ENCODE data around the gene LAGE3.

The LAGE3 gene

DNA sequence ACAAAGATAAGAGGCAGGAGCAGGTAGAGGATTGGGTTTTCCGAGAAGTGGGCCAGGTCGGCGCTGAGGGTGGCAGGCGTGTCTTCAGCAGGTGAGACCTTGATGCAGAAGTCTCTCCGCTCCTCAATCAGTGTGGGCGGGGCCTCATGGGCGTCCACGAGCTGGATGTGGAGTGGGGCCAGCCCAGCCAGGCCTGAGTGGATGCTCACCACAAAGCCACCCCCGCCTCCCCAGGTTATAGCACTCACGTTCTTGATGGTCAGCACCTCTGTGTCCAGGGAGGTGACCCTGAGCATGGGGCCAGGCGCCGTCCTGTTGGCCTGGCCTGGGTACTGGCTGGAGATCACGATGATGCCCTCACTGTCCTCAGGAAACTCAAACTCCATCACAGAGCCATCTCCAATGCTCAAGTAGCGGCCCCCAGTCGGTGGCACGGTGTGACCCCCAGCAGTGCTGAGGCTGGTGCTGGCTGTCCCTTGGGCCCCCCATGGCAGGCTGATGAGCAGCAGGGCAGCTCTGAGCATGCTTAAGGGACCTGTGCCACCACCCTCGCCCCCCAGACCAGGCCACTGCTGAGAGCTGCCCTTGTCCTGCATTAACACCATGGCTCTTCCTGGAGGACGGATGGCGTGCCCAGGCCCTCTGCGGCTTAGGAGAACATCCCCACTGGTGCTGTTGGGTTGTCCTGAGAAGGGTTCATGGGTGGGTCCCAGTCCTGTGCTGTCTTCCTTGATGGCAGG lies 9.4 kb upstream of the LAGE3 start:
- no peak for TF ChIP-seq ZNF274 (IDR thresholded peaks at IDR 0.05; ENCODE audit: low read depth, low read length)

DNA sequence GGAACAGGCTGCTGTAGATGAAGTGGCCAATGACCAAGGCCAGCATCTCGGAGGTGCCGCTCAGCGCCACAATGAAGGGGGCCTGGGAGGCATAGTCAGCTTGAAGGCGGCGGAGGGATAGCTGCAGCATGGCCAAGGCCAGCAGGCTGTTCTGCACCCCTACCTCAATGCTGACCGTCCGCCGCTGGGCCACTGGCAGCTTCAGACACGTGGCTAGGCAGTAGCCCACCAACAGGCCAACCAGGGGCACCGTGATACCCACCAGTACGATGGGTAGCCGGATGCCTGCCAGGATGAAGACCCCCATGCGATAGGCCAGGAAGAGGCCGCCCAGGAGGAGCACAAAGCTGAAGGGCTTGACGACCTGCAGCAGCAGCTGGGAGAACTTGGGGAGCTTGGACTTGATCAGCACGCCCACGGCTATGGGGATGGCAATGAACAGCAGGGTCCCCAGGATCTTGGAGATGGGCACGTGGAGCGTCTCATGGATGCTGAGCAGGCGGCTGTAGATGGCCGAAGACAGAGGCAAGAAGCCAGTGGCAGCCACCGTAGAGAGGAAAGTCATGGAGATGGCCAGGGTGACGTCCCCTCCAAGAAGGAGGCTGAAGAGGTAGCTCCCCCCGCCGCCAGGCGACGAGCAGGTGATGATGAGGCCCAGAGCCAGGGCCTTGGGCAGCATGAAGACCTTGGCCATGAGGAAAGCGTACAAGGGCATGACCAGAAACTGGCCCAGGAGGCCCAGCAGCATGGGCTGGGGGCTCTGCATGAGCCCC lies 8.6 kb upstream of the LAGE3 start:
- no peak overlapping the region for H3K4me3 ChIP-seq (ENCODE audit: low read length)
- no peak for TF ChIP-seq ZNF274 (IDR thresholded peaks at IDR 0.05; ENCODE audit: low read depth, low read length)

More for the DNA sequence above, 9.4 kb upstream of the LAGE3 start:
- no peak overlapping the region for H3K4me3 ChIP-seq (ENCODE audit: low read length)

DNA sequence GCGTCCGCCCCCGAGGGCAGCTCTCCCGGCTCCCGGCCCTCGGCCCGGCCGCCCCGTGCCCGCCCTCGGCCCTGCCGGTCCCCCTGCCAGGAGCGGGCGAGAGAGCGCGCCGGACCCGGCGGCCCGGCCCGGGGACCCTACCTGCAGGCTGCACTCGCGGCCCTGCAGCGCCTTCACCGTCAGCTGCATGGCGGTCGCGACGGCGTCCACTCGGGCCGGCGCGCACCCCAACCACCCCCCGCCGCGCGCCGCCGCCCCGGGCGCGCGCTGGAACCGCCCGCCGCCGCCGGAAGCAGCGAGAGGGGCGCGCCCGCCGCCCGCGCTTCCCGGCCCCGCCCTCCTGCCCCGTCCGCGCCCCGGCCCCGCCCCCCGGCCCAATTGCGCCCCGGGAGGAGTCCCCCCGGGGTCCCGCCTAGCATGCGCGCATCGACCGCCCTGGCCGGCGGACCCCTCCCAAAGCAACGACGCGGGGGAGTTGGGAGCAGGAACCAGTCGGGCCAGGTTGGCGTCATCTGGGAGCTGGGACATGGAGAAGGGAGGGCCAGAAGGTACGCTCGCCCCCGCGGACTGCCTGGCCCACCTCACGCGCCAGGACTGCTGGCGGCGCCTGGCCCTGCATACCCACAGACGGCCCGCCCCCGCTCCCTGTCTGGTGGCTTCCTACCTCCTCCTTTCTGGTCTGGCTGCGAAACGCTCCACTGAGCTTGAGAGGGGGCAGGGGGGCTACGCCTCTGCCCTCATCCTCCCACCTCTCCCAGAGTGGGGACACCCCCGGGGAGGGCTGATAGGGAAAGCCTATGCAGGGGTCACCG lies 7.5 kb upstream of the LAGE3 start, which contains the start of gene UBL4A:
UBL4A (minus strand) TSS at position 220 of the 812 bp plus-strand sequence; CDS start at position 189, 31 bp downstream.
- no peak for TF ChIP-seq ZNF274 (IDR thresholded peaks at IDR 0.05; ENCODE audit: low read depth, low read length)
- peak within 1 kb of the TSS; percentile 72 for H3K4me3 ChIP-seq (ENCODE audit: low read length)

DNA sequence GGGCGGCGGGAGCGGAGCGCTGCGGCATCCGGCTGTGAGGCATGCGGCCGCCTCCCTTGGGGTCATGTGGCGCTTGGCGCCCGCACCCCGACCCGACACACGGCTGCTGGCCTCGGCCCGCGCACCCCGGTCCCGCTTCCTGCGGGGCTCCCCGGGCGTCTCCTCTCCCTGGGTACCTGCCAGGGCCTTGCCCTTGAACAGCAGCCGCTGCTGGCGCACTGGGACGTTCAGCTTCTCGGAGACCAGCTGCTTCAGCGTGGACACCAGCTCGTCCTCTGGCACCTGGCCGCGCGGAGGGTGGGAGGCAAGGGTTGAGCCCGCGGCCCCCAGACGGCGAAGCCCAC lies 6.9 kb upstream of the LAGE3 start:
- TF ChIP-seq ZNF274 (IDR thresholded peaks at IDR 0.05; ENCODE audit: low read depth, low read length), result no peak
- H3K4me3 ChIP-seq (ENCODE audit: low read length), result peak overlapping the region; percentile 72

DNA sequence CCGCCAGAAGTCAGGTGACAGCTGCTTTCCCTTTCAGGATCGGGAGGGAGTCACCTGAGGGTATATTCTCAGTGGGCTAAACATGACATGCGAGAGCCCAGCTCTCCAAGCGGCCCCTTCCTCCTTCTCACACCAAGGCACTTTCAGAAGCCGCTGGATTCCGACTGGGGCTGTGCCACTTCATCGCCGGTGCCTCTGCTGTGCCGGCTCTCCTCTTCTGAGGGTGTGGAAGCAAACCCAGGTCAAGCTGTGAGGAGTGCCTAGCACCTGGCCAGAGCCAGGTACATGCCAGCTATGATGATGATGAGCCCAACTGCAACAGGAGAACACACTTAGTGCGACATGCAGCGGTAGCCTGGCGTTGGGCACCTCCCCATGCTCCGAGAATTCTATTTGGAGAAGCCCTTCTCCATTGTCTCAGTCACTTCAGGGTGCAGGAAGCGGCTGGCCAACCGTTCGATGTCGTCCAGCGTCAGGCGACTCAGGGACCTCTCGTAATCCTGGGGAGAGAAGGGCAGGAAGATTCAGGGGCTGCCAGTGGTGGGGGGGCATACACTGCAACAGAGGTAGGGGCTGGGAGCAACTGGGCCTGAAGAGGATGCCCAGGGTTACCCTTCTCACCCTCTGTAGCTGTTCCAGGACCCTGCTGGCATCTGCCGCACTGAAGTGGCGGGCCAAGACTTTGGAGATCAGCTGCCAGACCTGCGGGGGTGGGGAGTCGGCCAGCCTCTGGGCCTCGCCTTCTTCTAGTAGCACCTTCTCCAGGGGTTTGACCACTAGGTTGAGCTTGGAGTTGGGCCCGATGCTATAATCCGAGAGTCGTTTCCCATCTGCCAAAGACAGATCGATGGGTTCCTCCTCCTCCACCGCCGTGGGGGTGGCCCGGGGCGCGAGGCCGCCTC lies 6.3 kb upstream of the LAGE3 start:
- peak overlapping the region; percentile 72; the same call in 1 of the 2 replicates for H3K4me3 ChIP-seq (ENCODE audit: low read length)

DNA sequence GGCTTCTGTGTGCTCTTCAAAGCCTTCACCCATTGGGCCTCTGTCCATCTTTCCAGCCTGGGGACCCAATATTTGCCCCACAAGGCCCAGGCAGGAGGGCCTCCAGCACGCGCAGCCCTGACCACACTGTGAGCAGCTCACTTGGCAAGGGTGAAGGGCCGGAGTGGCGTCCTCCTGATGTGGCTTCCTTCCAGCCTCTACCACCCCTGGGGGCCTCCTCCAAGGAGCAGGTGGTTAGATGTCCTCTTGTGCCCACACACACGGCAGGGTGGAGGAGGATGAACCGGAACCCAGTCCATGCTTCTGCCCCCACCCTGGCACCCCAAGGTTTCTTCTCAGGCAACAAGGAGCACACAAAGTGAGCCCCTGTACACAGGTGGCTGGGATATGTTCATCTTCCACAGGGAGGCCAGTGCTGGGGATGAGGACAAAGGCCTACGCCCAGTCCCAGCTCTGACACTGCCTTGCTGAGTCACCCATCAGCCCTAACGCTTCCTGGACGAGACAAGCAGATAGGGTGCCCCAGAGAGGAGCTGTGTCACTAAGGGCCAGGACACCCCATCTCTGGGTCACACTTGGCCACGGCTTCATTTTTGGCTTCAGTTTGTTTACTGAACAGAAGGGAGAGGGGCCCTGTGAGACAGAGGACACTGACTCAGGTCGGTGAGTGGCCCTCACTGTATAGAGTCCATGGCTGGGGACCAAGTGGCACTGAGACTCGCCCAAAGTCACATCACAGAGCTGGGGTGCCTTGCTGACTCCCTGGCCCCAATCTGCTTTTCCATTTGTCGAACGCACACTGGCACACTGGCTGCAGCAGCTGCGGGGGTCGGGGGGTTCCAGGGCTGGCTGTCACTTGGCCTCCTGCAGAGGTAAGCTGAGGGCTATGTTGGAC lies 5.4 kb upstream of the LAGE3 start:
- no peak overlapping the region for H3K4me3 ChIP-seq (ENCODE audit: low read length)
- no peak for TF ChIP-seq ZNF274 (IDR thresholded peaks at IDR 0.05; ENCODE audit: low read depth, low read length)

More for the DNA sequence above, 6.3 kb upstream of the LAGE3 start:
- no peak for TF ChIP-seq ZNF274 (IDR thresholded peaks at IDR 0.05; ENCODE audit: low read depth, low read length)

DNA sequence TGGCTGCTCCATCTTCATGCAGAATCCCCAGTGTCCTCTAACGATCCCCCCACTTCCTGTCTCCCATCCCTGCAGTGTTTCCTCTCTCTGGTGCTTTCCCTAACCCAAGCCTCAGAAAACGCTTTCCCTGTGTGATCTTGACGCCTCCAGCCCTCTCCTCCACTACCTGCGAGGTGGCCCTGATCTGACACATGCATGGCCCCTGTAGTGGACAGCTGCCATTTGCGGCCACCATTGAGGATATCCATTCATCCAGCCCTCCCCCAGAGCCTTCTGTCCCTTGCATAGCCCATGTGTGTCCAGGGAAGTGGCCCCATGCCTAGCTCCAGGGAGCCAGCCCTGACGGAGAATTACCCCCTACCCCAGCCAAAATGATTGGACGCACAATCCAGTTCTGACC lies 4.2 kb upstream of the LAGE3 start:
- TF ChIP-seq ZNF274 (IDR thresholded peaks at IDR 0.05; ENCODE audit: low read depth, low read length), result no peak
- H3K4me3 ChIP-seq (ENCODE audit: low read length), result no peak overlapping the region

DNA sequence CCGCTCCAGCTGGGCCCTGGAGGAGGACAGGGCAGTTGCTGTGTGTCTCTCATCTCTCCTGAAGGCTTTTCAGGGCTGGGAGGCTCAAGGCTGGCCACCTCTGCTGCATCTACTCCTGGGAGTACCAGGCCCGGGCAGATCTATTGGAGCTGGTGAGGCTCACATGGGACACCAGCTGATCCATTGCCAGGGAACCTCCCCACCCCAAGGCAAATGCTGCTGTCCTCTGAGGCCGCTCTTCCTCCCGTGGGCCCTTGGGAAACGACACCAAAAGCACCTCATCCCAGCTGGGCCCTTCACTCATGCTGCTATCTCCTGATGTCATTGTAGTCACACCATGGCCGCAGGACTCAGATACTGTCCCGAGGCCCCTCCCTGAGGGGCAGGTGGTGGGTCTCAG lies 3.7 kb upstream of the LAGE3 start:
- no peak overlapping the region for H3K4me3 ChIP-seq (ENCODE audit: low read length)
- no peak for TF ChIP-seq ZNF274 (IDR thresholded peaks at IDR 0.05; ENCODE audit: low read depth, low read length)

DNA sequence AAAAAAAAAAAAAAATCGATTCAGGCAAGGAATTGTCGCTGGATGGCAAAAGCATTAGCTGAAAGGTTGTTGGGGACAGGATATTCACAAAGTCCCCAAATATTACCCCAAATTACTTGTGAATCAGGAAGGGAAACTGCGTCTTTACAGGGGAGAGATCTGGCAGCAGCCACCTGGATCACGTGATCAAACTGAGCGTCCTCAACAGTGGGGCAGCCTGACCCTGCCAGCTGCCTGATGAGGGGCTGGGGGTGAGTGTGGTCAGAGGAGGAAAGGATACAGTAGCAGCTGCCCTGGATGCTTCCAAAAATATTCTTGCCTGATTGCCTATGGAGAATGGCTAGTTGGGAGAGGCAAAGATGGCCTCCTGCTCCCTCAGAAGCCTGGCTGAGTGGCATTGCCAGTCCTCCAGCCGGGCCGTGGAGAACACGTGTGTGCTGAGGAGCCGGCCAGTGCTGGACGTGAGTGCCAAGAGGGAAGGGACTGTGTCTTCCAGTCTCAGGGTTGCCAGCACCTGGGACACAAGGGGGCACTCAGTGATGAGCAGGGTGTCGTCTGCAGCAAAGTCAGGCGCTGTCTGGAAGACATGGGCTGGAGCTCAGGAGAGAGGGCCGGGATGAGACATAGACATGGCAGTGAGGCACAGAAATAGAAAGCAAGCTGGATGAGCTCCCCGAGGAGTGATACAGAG lies 3.0 kb upstream of the LAGE3 start:
- H3K4me3 ChIP-seq (ENCODE audit: low read length), result no peak overlapping the region
- no peak for TF ChIP-seq ZNF274 (IDR thresholded peaks at IDR 0.05; ENCODE audit: low read depth, low read length)

DNA sequence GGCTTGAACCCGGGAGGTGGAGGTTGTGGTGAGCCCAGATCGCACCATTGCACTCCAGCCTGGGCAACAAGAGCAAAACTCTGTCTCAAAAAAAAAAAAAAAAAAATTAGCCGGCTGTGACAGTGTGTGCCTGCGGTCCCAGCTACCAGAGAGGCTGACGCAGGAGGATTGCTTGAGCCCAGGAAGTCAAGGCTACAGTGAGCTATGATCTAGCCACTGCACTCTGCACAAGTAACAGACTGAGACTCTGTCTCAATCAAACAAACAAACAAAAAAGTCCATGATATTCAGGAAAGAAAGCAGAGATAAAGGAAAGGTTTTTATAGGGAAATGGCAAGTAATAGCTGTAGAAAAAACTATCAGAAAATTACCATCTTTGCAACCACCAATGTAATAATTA lies 2.1 kb upstream of the LAGE3 start:
- TF ChIP-seq ZNF274 (IDR thresholded peaks at IDR 0.05; ENCODE audit: low read depth, low read length), result no peak
- H3K4me3 ChIP-seq (ENCODE audit: low read length), result no peak overlapping the region

DNA sequence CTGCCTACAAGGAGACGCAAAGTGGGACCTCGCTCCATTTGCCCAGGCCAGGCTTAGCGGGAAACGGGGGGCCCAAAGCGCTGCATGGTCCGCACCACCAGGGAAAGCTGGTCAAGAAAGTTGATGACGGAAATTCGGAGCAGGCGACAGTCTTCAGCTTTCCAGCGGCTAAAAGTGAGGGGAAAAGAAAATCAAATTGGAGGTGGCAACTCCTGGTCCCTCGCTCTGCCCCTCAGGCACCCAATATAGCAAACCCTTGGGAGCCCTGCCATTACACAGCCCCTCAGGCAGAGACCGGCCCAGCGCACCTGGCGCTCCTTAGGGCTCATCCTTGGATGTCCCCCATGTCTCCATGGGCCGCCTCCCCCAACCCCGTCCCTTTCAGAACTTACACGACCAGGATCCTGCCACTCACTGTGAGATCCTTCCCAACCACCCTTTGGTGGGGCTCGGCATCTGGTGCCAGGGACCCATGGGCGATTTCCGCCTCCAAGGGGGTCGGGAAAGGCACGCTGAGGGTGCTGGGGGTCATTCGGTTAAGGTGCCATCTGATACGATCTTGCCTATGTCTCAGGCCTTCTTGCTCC lies 1.1 kb downstream of the LAGE3 start:
- no peak for TF ChIP-seq ZNF274 (IDR thresholded peaks at IDR 0.05; ENCODE audit: low read depth, low read length)

DNA sequence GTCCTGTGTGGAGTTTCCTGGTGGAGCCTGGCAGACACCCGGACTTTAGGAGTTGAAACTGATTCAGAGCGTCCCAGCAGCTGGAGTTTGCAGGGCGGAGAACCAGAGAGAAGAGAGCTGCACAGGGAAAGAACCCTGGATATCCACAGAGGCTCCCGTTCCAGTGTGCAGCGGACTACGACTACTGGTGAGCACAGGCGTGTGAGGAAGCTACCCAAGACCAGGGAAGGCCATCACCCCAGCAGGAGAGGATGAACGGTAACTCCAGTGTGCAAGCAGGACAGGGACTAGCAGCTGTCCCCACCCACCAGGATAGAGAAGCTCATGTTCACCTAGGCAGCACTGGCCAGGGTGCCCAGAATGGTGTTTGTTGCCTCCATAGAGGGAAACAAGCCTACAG lies 2.3 kb downstream of the LAGE3 start:
- TF ChIP-seq ZNF274 (IDR thresholded peaks at IDR 0.05; ENCODE audit: low read depth, low read length), result no peak
- H3K4me3 ChIP-seq (ENCODE audit: low read length), result no peak overlapping the region

More for the DNA sequence above, 1.1 kb downstream of the LAGE3 start:
- peak overlapping the region; percentile 55 for H3K4me3 ChIP-seq (ENCODE audit: low read length)
